ENCODE measurements around the gene CHN2. TPM values are rescaled to one million over a fixed set of nuclear protein-coding genes. Genes with fewer than 3 reads are reported as not detected.

CHN2 gene
- total RNA-seq, 1 experiment from 2014 or later = 18.8 TPM

DNA sequence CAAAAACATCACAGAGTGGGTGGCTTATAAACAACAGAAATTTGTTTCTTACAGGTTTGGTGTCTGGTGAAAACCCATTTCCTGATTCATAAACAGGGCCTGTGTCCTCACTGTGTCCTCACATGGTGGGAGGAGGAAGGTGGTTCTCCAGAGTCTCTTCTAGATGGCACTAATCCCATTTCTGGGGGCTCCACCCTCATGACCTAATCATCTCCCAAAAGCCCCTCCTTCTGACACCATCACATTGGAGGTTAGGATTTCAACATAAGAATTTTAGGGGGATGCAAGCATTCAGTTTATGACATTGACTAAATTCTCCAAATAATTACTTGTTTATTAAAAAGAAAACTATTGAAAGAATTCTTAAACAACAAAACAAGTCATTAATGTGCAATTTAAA, 116.0 kb downstream of the CHN2 start:
- BruUV-seq (replicated peaks) = no TSS peak
- Mint-ChIP-seq H3K4me3 (ENCODE audit: unreplicated experiment) (no peak overlapping the region), H3K27me3 (ENCODE audit: insufficient read depth, unreplicated experiment) (no peaks in the 10 kb centered on the region), H3K36me3 (ENCODE audit: insufficient read depth, unreplicated experiment) (peaks cover 11% of the 10 kb centered on the region), H3K9me3 (ENCODE audit: unreplicated experiment) (no peaks in the 10 kb centered on the region), H3K4me1 (ENCODE audit: low read depth, unreplicated experiment) (peaks cover 30% of the 10 kb centered on the region), H3K27ac (ENCODE audit: unreplicated experiment) (no peak overlapping the region)
- POLR2A ChIA-PET = no interaction called here
- Histone ChIP-seq H3K36me3 (ENCODE audit: control insufficient read depth, insufficient read depth, low read length) (no peaks in the 10 kb centered on the region), H3K9me3 (no peaks in the 10 kb centered on the region), H3K27me3 (replicated peaks; ENCODE audit: control insufficient read depth, insufficient read depth, low read length) (no peaks in the 10 kb centered on the region), H3K4me3 (ENCODE audit: low read depth, low read length) (no peak overlapping the region), H3K4me1 (peaks cover 31% of the 10 kb centered on the region)
- CTCF ChIA-PET = no interaction called here
- no peak for TF ChIP-seq CTCF (IDR thresholded peaks at IDR 0.05; ENCODE audit: insufficient read depth in 1 of 2, low read depth in 1 of 2, low read length in 1 of 2, severe bottlenecking in 1 of 2, unreplicated experiment in 1 of 2)
- intact Hi-C loops (cut with micrococcal nuclease; ENCODE audit: unreplicated experiment) = no loop called here
- DNase-seq = no peak

DNA sequence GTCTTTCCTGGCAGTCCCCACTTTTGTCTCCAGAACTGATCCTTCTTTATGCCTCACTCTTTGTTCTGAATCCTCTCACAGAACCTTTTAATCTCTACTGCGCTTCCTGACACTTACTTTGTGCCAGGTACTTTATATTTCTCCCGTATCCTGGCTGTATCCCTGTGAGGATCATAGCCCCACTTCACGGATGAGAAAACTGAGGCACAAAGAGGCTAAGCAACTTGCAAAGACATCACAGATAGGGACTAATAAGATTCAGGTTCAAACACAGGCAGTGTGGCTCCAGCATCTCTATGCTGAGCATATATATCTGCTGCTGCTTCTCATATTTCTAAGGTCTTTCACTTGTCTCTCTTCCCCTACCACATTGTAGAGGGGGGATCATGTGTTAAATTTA, 116.7 kb downstream of the CHN2 start:
- CTCF ChIA-PET = no interaction called here
- Mint-ChIP-seq H3K27ac (ENCODE audit: unreplicated experiment) (no peak overlapping the region), H3K27me3 (ENCODE audit: insufficient read depth, unreplicated experiment) (no peaks in the 10 kb centered on the region), H3K9me3 (ENCODE audit: unreplicated experiment) (no peaks in the 10 kb centered on the region), H3K4me3 (ENCODE audit: unreplicated experiment) (no peak overlapping the region), H3K4me1 (ENCODE audit: low read depth, unreplicated experiment) (peaks cover 23% of the 10 kb centered on the region), H3K36me3 (ENCODE audit: insufficient read depth, unreplicated experiment) (peaks cover 6% of the 10 kb centered on the region)
- H3K9me3 ChIP-seq = no peaks in the 10 kb centered on the region
- H3K27me3 ChIP-seq (replicated peaks; ENCODE audit: control insufficient read depth, insufficient read depth, low read length) = no peaks in the 10 kb centered on the region
- intact Hi-C loops (cut with micrococcal nuclease; ENCODE audit: unreplicated experiment) = no loop called here
- POLR2A ChIA-PET = no interaction called here
- no TSS peak for BruUV-seq (replicated peaks)
- peaks cover 28% of the 10 kb centered on the region for H3K4me1 ChIP-seq
- no peaks in the 10 kb centered on the region for H3K36me3 ChIP-seq (ENCODE audit: control insufficient read depth, insufficient read depth, low read length)
- no peak for DNase-seq
- H3K4me3 ChIP-seq (ENCODE audit: low read depth, low read length) = no peak overlapping the region
- TF ChIP-seq CTCF (IDR thresholded peaks at IDR 0.05; ENCODE audit: insufficient read depth in 1 of 2, low read depth in 1 of 2, low read length in 1 of 2, severe bottlenecking in 1 of 2, unreplicated experiment in 1 of 2) = no peak

GRCh38 chr7:29314148-29314547, 119.6 kb downstream of the CHN2 start:
- Histone ChIP-seq H3K36me3 (ENCODE audit: control insufficient read depth, insufficient read depth, low read length) (no peaks in the 10 kb centered on the region), H3K4me1 (no peaks in the 10 kb centered on the region; the same call in 1 of the 2 replicates), H3K9me3 (no peaks in the 10 kb centered on the region), H3K4me3 (ENCODE audit: low read depth, low read length) (no peak overlapping the region), H3K27me3 (replicated peaks; ENCODE audit: control insufficient read depth, insufficient read depth, low read length) (no peaks in the 10 kb centered on the region)
- intact Hi-C loops (cut with micrococcal nuclease; ENCODE audit: unreplicated experiment) = no loop called here
- no peak for DNase-seq
- ChIA-PET CTCF (no interaction called here), POLR2A (no interaction called here)
- no peaks in the 10 kb centered on the region for H3K9me3 Mint-ChIP-seq (ENCODE audit: unreplicated experiment)
- no peak overlapping the region for H3K4me3 Mint-ChIP-seq (ENCODE audit: unreplicated experiment)
- TF ChIP-seq CTCF (IDR thresholded peaks at IDR 0.05; ENCODE audit: insufficient read depth in 1 of 2, low read depth in 1 of 2, low read length in 1 of 2, severe bottlenecking in 1 of 2, unreplicated experiment in 1 of 2) = no peak
- no peaks in the 10 kb centered on the region for H3K27me3 Mint-ChIP-seq (ENCODE audit: insufficient read depth, unreplicated experiment)
- no TSS peak for BruUV-seq (replicated peaks)
- no peak overlapping the region for H3K27ac Mint-ChIP-seq (ENCODE audit: unreplicated experiment)
- no peaks in the 10 kb centered on the region for H3K36me3 Mint-ChIP-seq (ENCODE audit: insufficient read depth, unreplicated experiment)
- peaks cover 7% of the 10 kb centered on the region for H3K4me1 Mint-ChIP-seq (ENCODE audit: low read depth, unreplicated experiment)

Data from Caco-2 (cell line).